Smooth muscle cell (in vitro differentiated cells): ENCODE data around the gene YJU2. TPM values are rescaled to one million over a fixed set of nuclear protein-coding genes. Genes with fewer than 3 reads are reported as not detected.

Source experiments
- DNase-seq: peaks from one replicate; lab custom pipeline; 2025; ENCODE audit not compliant: unreplicated experiment; lab: John Stamatoyannopoulos, UW
- H2AFZ ChIP-seq: fragments of 200-600 bp; sonication (generic); 2 replicates; pipeline ENCODE4 v1.6.0; 2016; ENCODE audit warnings: antibody characterized with exemption, low read depth, mild to moderate bottlenecking
- H3F3A ChIP-seq: fragments of 200-600 bp; sonication (generic); 2 replicates; pipeline ENCODE4 v1.6.0; 2017; ENCODE audit warnings: antibody characterized with exemption, low read depth
- H3K27ac ChIP-seq: fragments of 200-600 bp; sonication (generic); 2 replicates; pipeline ENCODE4 v1.5.1; 2016; ENCODE audit warnings: low read depth, mild to moderate bottlenecking
- H3K27me3 ChIP-seq: fragments of 200-600 bp; sonication (generic); 2 replicates; pipeline ENCODE4 v1.6.1; 2016; ENCODE audit warnings: low read depth, mild to moderate bottlenecking
- H3K36me3 ChIP-seq: fragments of 200-600 bp; sonication (generic); 2 replicates; pipeline ENCODE4 v1.5.1; 2016; ENCODE audit warnings: low read depth
- H3K4me1 ChIP-seq: fragments of 200-600 bp; sonication (generic); 2 replicates; pipeline ENCODE4 v1.5.1; 2016; ENCODE audit warnings: low read depth
- H3K4me2 ChIP-seq: fragments of 200-600 bp; sonication (generic); 2 replicates; pipeline ENCODE4 v1.6.0; 2016; ENCODE audit warnings: mild to moderate bottlenecking
- H3K4me3 ChIP-seq: fragments of 200-600 bp; sonication (generic); 2 replicates; pipeline ENCODE4 v1.5.1; 2016; ENCODE audit warnings: mild to moderate bottlenecking
- H3K79me2 ChIP-seq: fragments of 200-600 bp; sonication (generic); 2 replicates; pipeline ENCODE4 v1.6.0; 2016; ENCODE audit warnings: low read depth, mild to moderate bottlenecking
- H3K9ac ChIP-seq: fragments of 200-600 bp; sonication (generic); 2 replicates; pipeline ENCODE4 v1.6.0; 2016; ENCODE audit warnings: low read depth
- H3K9me3 ChIP-seq: fragments of 200-600 bp; sonication (generic); replicated peaks from 2 replicates; pipeline ENCODE4 v1.5.1; 2016; ENCODE audit warnings: low read depth
- H4K20me1 ChIP-seq: fragments of 200-600 bp; sonication (generic); 2 replicates; pipeline ENCODE4 v1.6.0; 2016; ENCODE audit warnings: low read depth
- CTCF ChIP-seq: fragments of 200-600 bp; sonication (generic); IDR thresholded peaks from 2 replicates; pipeline ENCODE4 v1.5.1; 2017; ENCODE audit warnings: borderline replicate concordance, mild to moderate bottlenecking, antibody characterized with exemption; ENCODE audit not compliant: insufficient read depth, poor library complexity, severe bottlenecking
- WGBS: methylation state at CpG from one replicate; pipeline ENCODE4 v1.1.7; 2016; ENCODE audit warnings: low lambda C conversion rate; 5-methylcytosine and 5-hydroxymethylcytosine counted together
- polyA plus RNA-seq: library from polyadenylated mRNA; unstranded; fragments of >200 nt; fragmentation: Nextera tagmentation; extraction: Ambion mirVana; gene quantifications from 2 replicates; pipeline ENCODE4 v1.2.1, GENCODE V29; 2016
- total RNA-seq: library from RNA; depleted of rRNA; stranded (reverse); fragments of >200 nt; gene quantifications from 2 replicates; pipeline ENCODE4 v1.2.3, GENCODE V29; 2014

Gene YJU2
- total and polyA plus RNA-seq, 2 experiments from 2014 or later = 8.7 to 12.0 TPM

GRCh38 chr19:4318460-4318859 is 71.6 kb downstream of the YJU2 start:
- H3K9ac ChIP-seq = no peak overlapping the region
- no peak overlapping the region for H3K4me2 ChIP-seq
- H2AFZ ChIP-seq = no peak overlapping the region
- H4K20me1 ChIP-seq = no peaks in the 10 kb centered on the region
- no peaks in the 10 kb centered on the region for H3K4me1 ChIP-seq
- H3F3A ChIP-seq = no peaks in the 10 kb centered on the region
- H3K36me3 ChIP-seq = no peaks in the 10 kb centered on the region
- DNase-seq = no peak
- no peak overlapping the region for H3K27ac ChIP-seq
- 96% methylated on average over 7 of the region's 7 CpGs for WGBS
- H3K79me2 ChIP-seq = no peaks in the 10 kb centered on the region
- no peak overlapping the region for H3K4me3 ChIP-seq
- H3K27me3 ChIP-seq = no peaks in the 10 kb centered on the region
- no peaks in the 10 kb centered on the region for H3K9me3 ChIP-seq
- TF ChIP-seq CTCF = no peak

Other genes with a start within 250 kb of the YJU2 start
- gene PIAS4, start 239.3 kb upstream of the YJU2 start, total RNA-seq = 15.6 and 17.3 TPM in 2 replicates
- gene PIAS4, start 239.3 kb upstream of the YJU2 start, polyA plus RNA-seq = 8.1 and 14.0 TPM in 2 replicates
- 13.3 and 16.1 TPM in 2 replicates for gene ZBTB7A, start 180.2 kb upstream of the YJU2 start, total RNA-seq
- gene ZBTB7A, start 180.2 kb upstream of the YJU2 start, polyA plus RNA-seq = 36.0 and 53.4 TPM in 2 replicates
- gene MAP2K2, start 123.0 kb upstream of the YJU2 start, total RNA-seq = 79.1 and 90.1 TPM in 2 replicates
- gene MAP2K2, start 123.0 kb upstream of the YJU2 start, polyA plus RNA-seq = 186 and 193 TPM in 2 replicates
- gene CREB3L3, start 93.4 kb upstream of the YJU2 start, total RNA-seq = not detected in 2 replicates
- gene CREB3L3, start 93.4 kb upstream of the YJU2 start, polyA plus RNA-seq = not detected in 2 replicates
- gene SIRT6, start 64.5 kb upstream of the YJU2 start, total RNA-seq = 14.2 and 14.5 TPM in 2 replicates
- gene SIRT6, start 64.5 kb upstream of the YJU2 start, polyA plus RNA-seq = 9.2 and 9.4 TPM in 2 replicates
- gene ANKRD24, start 64.4 kb upstream of the YJU2 start, total RNA-seq = 0.09 TPM in 1 of 2 replicates, not detected in the other
- gene ANKRD24, start 64.4 kb upstream of the YJU2 start, polyA plus RNA-seq = 0.70 and 1.5 TPM in 2 replicates
- 0.18 and 0.40 TPM in 2 replicates for gene EBI3, start 17.6 kb upstream of the YJU2 start, total RNA-seq
- 3.3 and 3.9 TPM in 2 replicates for gene EBI3, start 17.6 kb upstream of the YJU2 start, polyA plus RNA-seq
- gene SHD, start 32.2 kb downstream of the YJU2 start, total RNA-seq = not detected in 2 replicates
- not detected in 2 replicates for gene SHD, start 32.2 kb downstream of the YJU2 start, polyA plus RNA-seq
- not detected in 2 replicates for gene TMIGD2, start 55.3 kb downstream of the YJU2 start, total RNA-seq
- gene TMIGD2, start 55.3 kb downstream of the YJU2 start, polyA plus RNA-seq = not detected in 2 replicates
- gene FSD1, start 57.5 kb downstream of the YJU2 start, total RNA-seq = 6.9 and 9.9 TPM in 2 replicates
- 16.0 and 16.5 TPM in 2 replicates for gene FSD1, start 57.5 kb downstream of the YJU2 start, polyA plus RNA-seq
- 10.7 and 13.0 TPM in 2 replicates for gene STAP2, start 91.7 kb downstream of the YJU2 start, total RNA-seq
- 8.3 and 26.5 TPM in 2 replicates for gene STAP2, start 91.7 kb downstream of the YJU2 start, polyA plus RNA-seq
- 2.4 and 3.9 TPM in 2 replicates for gene MPND, start 96.5 kb downstream of the YJU2 start, total RNA-seq
- gene MPND, start 96.5 kb downstream of the YJU2 start, polyA plus RNA-seq = 10.9 and 14.6 TPM in 2 replicates
- gene SH3GL1, start 153.5 kb downstream of the YJU2 start, total RNA-seq = 50.1 and 52.9 TPM in 2 replicates
- gene SH3GL1, start 153.5 kb downstream of the YJU2 start, polyA plus RNA-seq = 120 and 132 TPM in 2 replicates
- 3.8 and 14.7 TPM in 2 replicates for gene CHAF1A, start 155.6 kb downstream of the YJU2 start, total RNA-seq
- gene CHAF1A, start 155.6 kb downstream of the YJU2 start, polyA plus RNA-seq = 11.4 and 14.8 TPM in 2 replicates
- gene UBXN6, start 210.7 kb downstream of the YJU2 start, total RNA-seq = 49.4 and 50.7 TPM in 2 replicates
- 44.8 and 51.3 TPM in 2 replicates for gene UBXN6, start 210.7 kb downstream of the YJU2 start, polyA plus RNA-seq
- 27.9 and 37.0 TPM in 2 replicates for gene HDGFL2, start 225.2 kb downstream of the YJU2 start, total RNA-seq
- gene HDGFL2, start 225.2 kb downstream of the YJU2 start, polyA plus RNA-seq = 89.1 and 94.1 TPM in 2 replicates